Measurements from ENCODE around the gene VSIG10L2.

Gene VSIG10L2

GRCh38 chr11:125918140-125918840 lies 27.6 kb upstream of the VSIG10L2 start:
- Histone ChIP-seq H3K4me3 (ENCODE audit: low read length) (no peak overlapping the region), H3K4me1 (ENCODE audit: control insufficient read depth, insufficient read depth, low read length) (no peaks in the 10 kb centered on the region), H3K9ac (ENCODE audit: low read depth, low read length) (no peak overlapping the region), H3K9me3 (replicated peaks; ENCODE audit: low read length) (no peaks in the 10 kb centered on the region), H3K4me2 (ENCODE audit: low read length) (no peak overlapping the region), H3K36me3 (ENCODE audit: insufficient read depth, low read length) (no peaks in the 10 kb centered on the region), H3K27me3 (ENCODE audit: control insufficient read depth, insufficient read depth, low read length) (peaks cover 63% of the 10 kb centered on the region)

- H3K9ac ChIP-seq (ENCODE audit: low read depth, low read length) = no peak overlapping the region
- H3K4me3 ChIP-seq (ENCODE audit: low read length) = no peak overlapping the region
- H3K9me3 ChIP-seq (replicated peaks; ENCODE audit: low read length) = no peaks in the 10 kb centered on the region
- H3K36me3 ChIP-seq (ENCODE audit: insufficient read depth, low read length) = no peaks in the 10 kb centered on the region
- no peaks in the 10 kb centered on the region for H3K4me1 ChIP-seq (ENCODE audit: control insufficient read depth, insufficient read depth, low read length)
- no peak overlapping the region for H3K4me2 ChIP-seq (ENCODE audit: low read length)
- H3K27me3 ChIP-seq (ENCODE audit: control insufficient read depth, insufficient read depth, low read length) = peaks cover 64% of the 10 kb centered on the region
Observed at GRCh38 chr11:125921042-125921441, 24.8 kb upstream of the VSIG10L2 start.

GRCh38 chr11:125922156-125922555 lies 23.7 kb upstream of the VSIG10L2 start:
- Histone ChIP-seq H3K9me3 (replicated peaks; ENCODE audit: low read length) (no peaks in the 10 kb centered on the region), H3K4me3 (ENCODE audit: low read length) (no peak overlapping the region), H3K4me1 (ENCODE audit: control insufficient read depth, insufficient read depth, low read length) (no peaks in the 10 kb centered on the region), H3K36me3 (ENCODE audit: insufficient read depth, low read length) (no peaks in the 10 kb centered on the region), H3K4me2 (ENCODE audit: low read length) (no peak overlapping the region), H3K9ac (ENCODE audit: low read depth, low read length) (no peak overlapping the region), H3K27me3 (ENCODE audit: control insufficient read depth, insufficient read depth, low read length) (peaks cover 60% of the 10 kb centered on the region)

GRCh38 chr11:125923012-125923579 lies 22.7 kb upstream of the VSIG10L2 start:
- no peaks in the 10 kb centered on the region for H3K36me3 ChIP-seq (ENCODE audit: insufficient read depth, low read length)
- H3K4me1 ChIP-seq (ENCODE audit: control insufficient read depth, insufficient read depth, low read length) = no peaks in the 10 kb centered on the region
- H3K4me3 ChIP-seq (ENCODE audit: low read length) = no peak overlapping the region
- peaks cover 64% of the 10 kb centered on the region for H3K27me3 ChIP-seq (ENCODE audit: control insufficient read depth, insufficient read depth, low read length)
- H3K9ac ChIP-seq (ENCODE audit: low read depth, low read length) = no peak overlapping the region
- H3K4me2 ChIP-seq (ENCODE audit: low read length) = no peak overlapping the region
- no peaks in the 10 kb centered on the region for H3K9me3 ChIP-seq (replicated peaks; ENCODE audit: low read length)

GRCh38 chr11:125923633-125924032 lies 22.2 kb upstream of the VSIG10L2 start:
- Histone ChIP-seq H3K4me2 (ENCODE audit: low read length) (no peak overlapping the region), H3K4me1 (ENCODE audit: control insufficient read depth, insufficient read depth, low read length) (no peaks in the 10 kb centered on the region), H3K9me3 (replicated peaks; ENCODE audit: low read length) (no peaks in the 10 kb centered on the region), H3K36me3 (ENCODE audit: insufficient read depth, low read length) (no peaks in the 10 kb centered on the region), H3K27me3 (ENCODE audit: control insufficient read depth, insufficient read depth, low read length) (peaks cover 64% of the 10 kb centered on the region), H3K4me3 (ENCODE audit: low read length) (no peak overlapping the region), H3K9ac (ENCODE audit: low read depth, low read length) (no peak overlapping the region)

GRCh38 chr11:125924384-125925007 lies 21.3 kb upstream of the VSIG10L2 start:
- H3K4me3 ChIP-seq (ENCODE audit: low read length) = no peak overlapping the region
- H3K27me3 ChIP-seq (ENCODE audit: control insufficient read depth, insufficient read depth, low read length) = peaks cover 64% of the 10 kb centered on the region
- H3K9me3 ChIP-seq (replicated peaks; ENCODE audit: low read length) = no peaks in the 10 kb centered on the region
- H3K36me3 ChIP-seq (ENCODE audit: insufficient read depth, low read length) = no peaks in the 10 kb centered on the region
- H3K4me1 ChIP-seq (ENCODE audit: control insufficient read depth, insufficient read depth, low read length) = no peaks in the 10 kb centered on the region
- no peak overlapping the region for H3K4me2 ChIP-seq (ENCODE audit: low read length)
- H3K9ac ChIP-seq (ENCODE audit: low read depth, low read length) = no peak overlapping the region

- Histone ChIP-seq H3K9ac (ENCODE audit: low read depth, low read length) (no peak overlapping the region), H3K36me3 (ENCODE audit: insufficient read depth, low read length) (no peaks in the 10 kb centered on the region), H3K4me1 (ENCODE audit: control insufficient read depth, insufficient read depth, low read length) (no peaks in the 10 kb centered on the region), H3K9me3 (replicated peaks; ENCODE audit: low read length) (no peaks in the 10 kb centered on the region), H3K27me3 (ENCODE audit: control insufficient read depth, insufficient read depth, low read length) (peaks cover 64% of the 10 kb centered on the region), H3K4me3 (ENCODE audit: low read length) (no peak overlapping the region), H3K4me2 (ENCODE audit: low read length) (no peak overlapping the region)
Observed at GRCh38 chr11:125925247-125925740, 20.6 kb upstream of the VSIG10L2 start.

GRCh38 chr11:125925804-125926203 lies 20.0 kb upstream of the VSIG10L2 start:
- Histone ChIP-seq H3K4me3 (ENCODE audit: low read length) (no peak overlapping the region), H3K36me3 (ENCODE audit: insufficient read depth, low read length) (no peaks in the 10 kb centered on the region), H3K4me1 (ENCODE audit: control insufficient read depth, insufficient read depth, low read length) (no peaks in the 10 kb centered on the region), H3K9ac (ENCODE audit: low read depth, low read length) (no peak overlapping the region), H3K9me3 (replicated peaks; ENCODE audit: low read length) (no peaks in the 10 kb centered on the region), H3K4me2 (ENCODE audit: low read length) (no peak overlapping the region), H3K27me3 (ENCODE audit: control insufficient read depth, insufficient read depth, low read length) (peaks cover 62% of the 10 kb centered on the region)

- no peaks in the 10 kb centered on the region for H3K9me3 ChIP-seq (replicated peaks; ENCODE audit: low read length)
- no peak overlapping the region for H3K4me2 ChIP-seq (ENCODE audit: low read length)
- H3K4me1 ChIP-seq (ENCODE audit: control insufficient read depth, insufficient read depth, low read length) = no peaks in the 10 kb centered on the region
- peaks cover 64% of the 10 kb centered on the region for H3K27me3 ChIP-seq (ENCODE audit: control insufficient read depth, insufficient read depth, low read length)
- no peak overlapping the region for H3K9ac ChIP-seq (ENCODE audit: low read depth, low read length)
- H3K4me3 ChIP-seq (ENCODE audit: low read length) = no peak overlapping the region
- no peaks in the 10 kb centered on the region for H3K36me3 ChIP-seq (ENCODE audit: insufficient read depth, low read length)
Observed at GRCh38 chr11:125926682-125927081, 19.2 kb upstream of the VSIG10L2 start.

GRCh38 chr11:125929445-125930075 lies 16.3 kb upstream of the VSIG10L2 start:
- Histone ChIP-seq H3K9ac (ENCODE audit: low read depth, low read length) (no peak overlapping the region), H3K4me3 (ENCODE audit: low read length) (no peak overlapping the region), H3K4me2 (ENCODE audit: low read length) (no peak overlapping the region), H3K36me3 (ENCODE audit: insufficient read depth, low read length) (no peaks in the 10 kb centered on the region), H3K4me1 (ENCODE audit: control insufficient read depth, insufficient read depth, low read length) (no peaks in the 10 kb centered on the region), H3K9me3 (replicated peaks; ENCODE audit: low read length) (no peaks in the 10 kb centered on the region), H3K27me3 (ENCODE audit: control insufficient read depth, insufficient read depth, low read length) (peaks cover 59% of the 10 kb centered on the region)

- H3K4me1 ChIP-seq (ENCODE audit: control insufficient read depth, insufficient read depth, low read length) = no peaks in the 10 kb centered on the region
- no peaks in the 10 kb centered on the region for H3K36me3 ChIP-seq (ENCODE audit: insufficient read depth, low read length)
- H3K4me3 ChIP-seq (ENCODE audit: low read length) = no peak overlapping the region
- H3K9me3 ChIP-seq (replicated peaks; ENCODE audit: low read length) = no peaks in the 10 kb centered on the region
- no peak overlapping the region for H3K9ac ChIP-seq (ENCODE audit: low read depth, low read length)
- peaks cover 55% of the 10 kb centered on the region for H3K27me3 ChIP-seq (ENCODE audit: control insufficient read depth, insufficient read depth, low read length)
- no peak overlapping the region for H3K4me2 ChIP-seq (ENCODE audit: low read length)
Observed at GRCh38 chr11:125930076-125930450, 15.8 kb upstream of the VSIG10L2 start.

Data from skeletal muscle satellite cell (primary cell).